Ureter (tissue), 1 donor: ENCODE results near the gene NOL4L. TPM values are rescaled to one million over a fixed set of nuclear protein-coding genes. Genes with fewer than 3 reads are reported as not detected.

Experiments
- total RNA-seq: library from RNA; stranded (reverse); gene quantifications from one replicate; pipeline ENCODE4 v1.2.4, GENCODE V29; 2023
- donor health status: DM: yes; HTN: yes; CAD: no.

The NOL4L gene
- total RNA-seq, 1 donor from 2014 or later, result 40.7 TPM

Other genes starting within 250 kb of the NOL4L start
- 69.5 TPM for gene ASXL1, start 227.0 kb downstream of the NOL4L start, total RNA-seq
- gene C20orf203, start 88.6 kb upstream of the NOL4L start, total RNA-seq, result 0.49 TPM
- 57.2 TPM for gene COMMD7, start 158.1 kb upstream of the NOL4L start, total RNA-seq
- 3.4 TPM for gene DNMT3B, start 177.1 kb upstream of the NOL4L start, total RNA-seq
- 117 TPM for gene MAPRE1, start 234.6 kb upstream of the NOL4L start, total RNA-seq